GM18907 (cell line): ENCODE data around the gene PSKH1.

ENCODE experiments used
- ATAC-seq: cut with Tn5 transposase; IDR thresholded peaks from one replicate; pipeline ENCODE4 v1.9.1; 2021; ENCODE audit warnings: mild to moderate bottlenecking, moderate library complexity; ENCODE audit not compliant: unreplicated experiment

The PSKH1 gene

GRCh38 chr16:67923414-67924116, 30.5 kb downstream of the PSKH1 start:
- no peak for ATAC-seq

- no peak for ATAC-seq
These were observed 31.3 kb downstream of the PSKH1 start for GRCh38 chr16:67924140-67924906.

- ATAC-seq, result no peak
These were observed 33.2 kb downstream of the PSKH1 start for GRCh38 chr16:67926181-67926750.

GRCh38 chr16:67927131-67927941, 34.3 kb downstream of the PSKH1 start:
- ATAC-seq, result no peak

- no peak for ATAC-seq
These were observed 35.1 kb downstream of the PSKH1 start for GRCh38 chr16:67928147-67928546.

GRCh38 chr16:67928561-67929364, 35.7 kb downstream of the PSKH1 start:
- no peak for ATAC-seq

- no peak for ATAC-seq
These were observed 37.1 kb downstream of the PSKH1 start for GRCh38 chr16:67930191-67930590.

GRCh38 chr16:67930678-67931211, 37.7 kb downstream of the PSKH1 start:
- no peak for ATAC-seq

GRCh38 chr16:67931712-67932461, 38.8 kb downstream of the PSKH1 start, which contains the start of gene CTRL:
Gene CTRL (minus strand): TSS chr16:67931862. CDS start chr16:67931852, 10 bp downstream.
- ATAC-seq, result no peak

- no peak for ATAC-seq
These were observed 39.4 kb downstream of the PSKH1 start for GRCh38 chr16:67932462-67932840.

GRCh38 chr16:67933805-67934204, 40.8 kb downstream of the PSKH1 start:
- no peak for ATAC-seq

GRCh38 chr16:67934306-67935100, 41.4 kb downstream of the PSKH1 start:
- ATAC-seq, result no peak

- no peak for ATAC-seq
These were observed 42.0 kb downstream of the PSKH1 start for GRCh38 chr16:67935101-67935401.

GRCh38 chr16:67935402-67936123, 42.5 kb downstream of the PSKH1 start:
- ATAC-seq, result peak; percentile 87

- peak; percentile 1 for ATAC-seq
These were observed 43.2 kb downstream of the PSKH1 start, which contains the start of gene PSMB10 for GRCh38 chr16:67936124-67936879. Gene PSMB10 (minus strand): TSS chr16:67936850. CDS start chr16:67936749, 101 bp downstream.

GRCh38 chr16:67936880-67937605, 44.0 kb downstream of the PSKH1 start:
- peak; percentile 63 for ATAC-seq
